ENCODE measurements around the gene TUBB1. TPM values are rescaled to one million over a fixed set of nuclear protein-coding genes. Genes with fewer than 3 reads are reported as not detected.
A peak's percentile ranks its signal among the peaks of the same experiment; 100 is the strongest.

The TUBB1 gene
- total RNA-seq, 4 donors from 2014 or later, result 0.15 TPM; not detected in 3

DNA sequence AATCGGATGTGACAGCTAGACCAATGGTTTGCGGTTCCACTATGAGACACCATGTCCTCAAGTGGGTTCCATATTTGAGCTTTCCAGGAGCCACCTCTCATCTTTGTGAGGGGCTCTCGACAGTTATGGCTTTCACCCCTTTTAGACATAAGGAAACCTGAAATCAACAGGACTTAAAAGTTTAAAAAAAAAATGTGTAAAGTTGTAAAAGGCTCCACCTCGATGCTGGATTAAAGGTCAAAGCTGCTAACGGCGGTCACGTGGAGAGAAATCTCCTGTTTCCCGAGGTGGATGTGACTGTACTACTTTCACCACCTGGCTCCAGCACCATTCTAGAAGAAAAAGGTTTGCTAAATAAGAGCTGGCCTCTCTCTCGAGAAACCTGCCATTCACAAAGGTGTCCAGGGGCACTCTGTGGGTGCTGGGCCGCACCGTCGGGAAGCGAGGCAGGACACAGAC is 12.4 kb downstream of the TUBB1 start:
- H3K36me3 ChIP-seq, result peaks cover 4 to 55% of the 10 kb centered on the region in 2 donors
- H3K27ac ChIP-seq, result peak overlapping the region; percentile 51 to 92 (median 90)
- no peaks in the 10 kb centered on the region for H3K27me3 ChIP-seq
- WGBS, 2 donors (ENCODE audit: low coverage in 1 of 2), result 13 to 20% methylated on average over 6 to 9 of the region's 13 CpGs
- ATAC-seq, result no peak
- peak overlapping the region; percentile 67 to 80 for H3K4me3 ChIP-seq
- H3K9me3 ChIP-seq, result no peaks in the 10 kb centered on the region
- no peak for TF ChIP-seq POLR2A (IDR thresholded peaks at IDR 0.05)
- TF ChIP-seq POLR2AphosphoS5 (IDR thresholded peaks at IDR 0.05), result no peak
- no peak for TF ChIP-seq EP300 (IDR thresholded peaks at IDR 0.05)
- TF ChIP-seq, protein P1, sequence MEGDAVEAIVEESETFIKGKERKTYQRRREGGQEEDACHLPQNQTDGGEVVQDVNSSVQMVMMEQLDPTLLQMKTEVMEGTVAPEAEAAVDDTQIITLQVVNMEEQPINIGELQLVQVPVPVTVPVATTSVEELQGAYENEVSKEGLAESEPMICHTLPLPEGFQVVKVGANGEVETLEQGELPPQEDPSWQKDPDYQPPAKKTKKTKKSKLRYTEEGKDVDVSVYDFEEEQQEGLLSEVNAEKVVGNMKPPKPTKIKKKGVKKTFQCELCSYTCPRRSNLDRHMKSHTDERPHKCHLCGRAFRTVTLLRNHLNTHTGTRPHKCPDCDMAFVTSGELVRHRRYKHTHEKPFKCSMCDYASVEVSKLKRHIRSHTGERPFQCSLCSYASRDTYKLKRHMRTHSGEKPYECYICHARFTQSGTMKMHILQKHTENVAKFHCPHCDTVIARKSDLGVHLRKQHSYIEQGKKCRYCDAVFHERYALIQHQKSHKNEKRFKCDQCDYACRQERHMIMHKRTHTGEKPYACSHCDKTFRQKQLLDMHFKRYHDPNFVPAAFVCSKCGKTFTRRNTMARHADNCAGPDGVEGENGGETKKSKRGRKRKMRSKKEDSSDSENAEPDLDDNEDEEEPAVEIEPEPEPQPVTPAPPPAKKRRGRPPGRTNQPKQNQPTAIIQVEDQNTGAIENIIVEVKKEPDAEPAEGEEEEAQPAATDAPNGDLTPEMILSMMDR (IDR thresholded peaks at IDR 0.05), result no peak
- peaks cover 11 to 60% (median 23%) of the 10 kb centered on the region in 3 donors for H3K4me1 ChIP-seq

DNA sequence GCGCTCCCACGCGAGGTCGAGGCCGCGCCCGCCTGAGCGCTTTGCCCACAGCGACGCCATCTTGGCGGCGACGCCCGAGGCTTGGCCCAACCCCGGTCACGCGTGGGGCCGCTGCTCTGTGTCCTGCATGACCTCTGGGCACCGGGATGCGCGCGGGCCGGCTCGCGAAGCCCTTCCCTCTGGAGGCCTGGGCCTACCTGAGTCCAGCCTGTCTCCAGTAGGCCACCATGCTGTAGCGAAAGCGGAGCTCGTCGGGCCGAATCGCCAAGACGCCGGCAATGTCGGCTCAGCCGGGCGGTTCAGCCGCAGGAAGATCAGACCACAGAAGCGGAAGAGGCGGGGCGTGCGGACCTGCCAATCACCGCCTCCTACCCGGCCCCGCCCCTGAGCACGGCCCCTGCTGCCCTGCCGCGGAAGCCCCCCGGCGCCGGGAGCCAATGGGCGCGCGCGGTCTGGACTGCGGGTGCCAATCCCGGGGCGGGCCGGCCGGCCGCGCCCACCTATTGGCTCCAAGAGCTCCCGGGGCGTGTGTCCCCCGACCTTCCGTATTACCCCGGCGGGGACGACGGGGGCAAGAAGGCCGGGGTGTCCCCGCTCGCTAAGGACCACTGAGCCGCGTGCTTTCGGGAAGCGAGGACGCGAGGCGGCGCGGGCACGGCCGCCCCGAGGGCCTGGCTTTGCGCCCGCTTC is 12.9 kb downstream of the TUBB1 start, which contains the start of gene ATP5F1E:
ATP5F1E (minus strand) TSS at position 313 of the 690 bp plus-strand sequence; CDS start at position 229, 84 bp downstream.
- H3K4me1 ChIP-seq, result peaks cover 11 to 54% (median 23%) of the 10 kb centered on the region in 3 donors
- H3K27ac ChIP-seq, result peak within 1 kb of the TSS; percentile 88 to 92 (median 90)
- H3K9me3 ChIP-seq, result no peaks in the 10 kb centered on the region
- H3K27me3 ChIP-seq, result no peaks in the 10 kb centered on the region
- 1% methylated on average over 10 of the region's 86 CpGs; no CpG with 5 or more reads in 1 of the 2 donors for WGBS, 2 donors (ENCODE audit: low coverage in 1 of 2)
- H3K4me3 ChIP-seq, result peak within 1 kb of the TSS; percentile 67 to 80
- peak; percentile 100 for ATAC-seq
- TF ChIP-seq POLR2AphosphoS5 (IDR thresholded peaks at IDR 0.05) (peak; percentile 94), EP300 (IDR thresholded peaks at IDR 0.05) (no peak), POLR2A (IDR thresholded peaks at IDR 0.05) (peak; percentile 92 to 98)
- TF ChIP-seq, protein P1 (IDR thresholded peaks at IDR 0.05), result no peak
- H3K36me3 ChIP-seq, result peaks cover 4 to 55% of the 10 kb centered on the region in 2 donors

DNA sequence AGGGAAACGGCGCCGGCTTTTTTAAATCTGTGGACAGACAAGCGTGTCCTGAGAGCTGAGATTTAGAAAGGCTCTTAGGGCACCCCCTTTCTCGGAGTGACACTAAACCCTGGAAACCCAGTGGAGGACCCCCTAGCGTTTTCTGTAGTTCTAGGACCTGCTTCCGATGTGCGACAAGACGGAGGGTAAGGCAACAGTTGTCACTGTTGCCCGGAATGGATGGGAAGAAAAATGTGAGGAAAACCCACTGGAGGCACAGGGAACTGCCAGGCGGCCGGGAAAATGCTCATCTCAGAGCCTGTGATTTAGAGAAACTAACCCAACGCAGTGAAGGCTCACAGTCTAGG is 13.5 kb downstream of the TUBB1 start:
- TF ChIP-seq, protein P1 (IDR thresholded peaks at IDR 0.05), result peak in 3 of 4 experiments; percentile 19 to 52 (median 34)
- TF ChIP-seq POLR2A (IDR thresholded peaks at IDR 0.05), result no peak
- no peaks in the 10 kb centered on the region for H3K27me3 ChIP-seq
- peaks cover 11 to 49% (median 23%) of the 10 kb centered on the region in 3 donors for H3K4me1 ChIP-seq
- H3K4me3 ChIP-seq, result peak overlapping the region; percentile 67 to 80
- peak; percentile 3 for ATAC-seq
- H3K36me3 ChIP-seq, result peaks cover 4 to 55% of the 10 kb centered on the region in 2 donors
- WGBS, 2 donors (ENCODE audit: low coverage in 1 of 2), result 0% methylated on average over 1 to 4 of the region's 13 CpGs
- no peaks in the 10 kb centered on the region for H3K9me3 ChIP-seq
- H3K27ac ChIP-seq, result peak overlapping the region; percentile 88 to 92 (median 90)

DNA sequence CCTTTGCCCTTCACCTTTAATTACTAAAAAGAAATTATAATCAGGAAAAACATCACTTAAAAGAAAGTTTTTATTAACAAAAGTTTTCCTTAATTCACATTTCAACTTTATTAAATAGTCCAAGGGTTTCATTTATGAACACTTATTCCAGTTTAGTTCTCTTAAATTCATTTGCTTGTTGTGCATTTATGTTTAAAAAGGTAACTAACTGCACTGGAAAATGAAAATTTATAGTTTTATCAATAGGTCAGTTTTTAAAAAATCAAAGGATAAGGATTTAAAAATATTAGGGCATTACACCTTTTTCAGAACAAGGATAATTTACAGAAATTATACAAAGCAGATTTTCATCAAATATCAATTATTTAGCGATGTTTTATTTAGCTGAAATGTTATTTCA is 13.9 kb downstream of the TUBB1 start:
- H3K4me3 ChIP-seq, result peak overlapping the region; percentile 67 to 80

More for the DNA sequence above, 13.9 kb downstream of the TUBB1 start:
- H3K4me1 ChIP-seq, result peaks cover 11 to 45% (median 23%) of the 10 kb centered on the region in 3 donors
- peak overlapping the region in 3 of 4 donors; percentile 88 to 92 (median 90) for H3K27ac ChIP-seq
- no peaks in the 10 kb centered on the region for H3K9me3 ChIP-seq
- TF ChIP-seq POLR2AphosphoS5 (IDR thresholded peaks at IDR 0.05) (no peak), EP300 (IDR thresholded peaks at IDR 0.05) (no peak), POLR2A (IDR thresholded peaks at IDR 0.05) (no peak)
- TF ChIP-seq, protein P1 (IDR thresholded peaks at IDR 0.05), result no peak
- WGBS, 2 donors (ENCODE audit: low coverage in 1 of 2), result 90 to 100% methylated on average over 1 of the region's 1 CpG
- no peaks in the 10 kb centered on the region for H3K27me3 ChIP-seq
- ATAC-seq, result no peak
- peaks cover 4 to 58% of the 10 kb centered on the region in 2 donors for H3K36me3 ChIP-seq

Measured in gastroesophageal sphincter (tissue), 4 donors.